ENCODE measurements around the gene BBS1. TPM values are rescaled to one million over a fixed set of nuclear protein-coding genes. Genes with fewer than 3 reads are reported as not detected.
A peak's percentile ranks its signal among the peaks of the same experiment; 100 is the strongest.
"Not testable (repeated sequence)": the region's sequence is repeated elsewhere in the genome, so short reads cannot be mapped to it uniquely, and the experiment has no call there.

BBS1 gene
- total RNA-seq, 1 experiment from 2014 or later: 14.9 TPM

DNA sequence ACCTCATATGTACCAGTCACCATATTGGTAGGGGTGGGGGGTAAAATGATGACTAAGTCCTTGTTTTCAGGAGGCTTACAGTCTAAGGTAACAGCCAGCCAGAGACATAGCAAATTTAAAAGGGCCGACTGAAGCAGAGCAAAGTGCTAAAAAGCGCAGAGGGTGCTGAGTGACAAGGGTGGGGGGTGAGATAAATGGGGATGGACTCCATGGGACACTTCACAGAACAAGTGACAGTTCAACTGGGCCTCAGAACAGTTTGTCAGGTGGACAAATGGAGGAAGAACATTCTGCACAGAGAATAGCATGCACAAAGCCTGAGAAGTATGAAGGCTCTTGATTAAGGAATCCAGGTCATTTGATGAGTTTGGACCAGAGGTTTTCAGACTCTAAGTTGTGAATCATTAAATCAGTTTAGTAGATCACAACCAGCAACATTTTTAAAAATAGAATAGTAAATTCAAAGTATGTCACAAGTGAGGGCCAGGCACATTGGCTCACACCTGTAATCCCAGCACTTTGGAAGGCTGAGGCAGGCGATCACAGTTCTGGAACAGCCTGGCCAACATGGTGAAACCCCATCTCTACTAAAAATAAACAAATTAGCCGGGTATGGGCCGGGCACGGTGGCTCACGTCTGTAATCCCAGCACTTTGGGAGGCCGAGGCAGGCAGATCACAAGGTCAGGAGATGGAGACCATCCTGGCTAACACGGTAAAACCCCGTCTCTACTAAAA lies 14.0 kb downstream of the BBS1 start:
- DNase-seq (ENCODE audit: low spot score): no peak

DNA sequence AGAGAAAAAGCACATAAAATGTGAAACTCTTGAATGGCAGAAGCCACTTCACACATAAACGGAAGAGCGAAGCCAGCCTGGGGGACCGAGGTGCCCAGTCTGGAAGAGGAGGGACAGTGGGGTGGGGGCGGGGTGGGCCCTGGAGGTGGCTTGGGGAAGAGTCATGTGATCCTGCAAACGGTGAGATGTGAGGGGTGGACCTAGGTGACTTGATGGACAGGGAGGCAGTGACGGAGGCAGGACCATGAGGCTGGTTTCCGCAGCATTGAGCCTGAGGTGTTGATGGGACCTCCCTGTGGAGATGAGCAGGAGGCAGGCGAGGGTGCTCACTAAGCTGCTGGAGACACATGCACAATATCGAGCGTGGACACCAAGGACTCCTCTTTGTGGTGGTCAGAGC lies 18.6 kb downstream of the BBS1 start:
- DNase-seq (ENCODE audit: low spot score): no peak

DNA sequence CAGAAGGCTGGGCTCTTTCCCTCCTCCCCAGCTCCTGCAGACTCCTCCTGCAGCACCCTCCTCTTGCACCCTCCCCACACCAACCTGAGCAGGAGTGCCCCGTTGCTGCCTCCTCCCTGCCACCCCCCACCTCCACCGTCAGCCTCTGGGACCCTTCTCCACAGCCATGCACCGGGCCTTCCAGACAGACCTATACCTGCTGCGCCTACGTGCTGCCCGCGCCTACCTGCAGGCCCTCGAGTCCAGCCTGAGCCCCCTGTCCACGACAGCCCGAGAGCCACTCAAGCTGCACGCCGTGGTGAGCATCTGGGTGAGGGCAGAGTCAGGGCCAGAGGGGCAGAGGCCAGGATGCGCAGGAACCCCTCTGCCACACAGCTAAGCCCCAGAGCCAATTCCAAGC lies 19.2 kb downstream of the BBS1 start:
- DNase-seq (ENCODE audit: low spot score): no peak

DNA sequence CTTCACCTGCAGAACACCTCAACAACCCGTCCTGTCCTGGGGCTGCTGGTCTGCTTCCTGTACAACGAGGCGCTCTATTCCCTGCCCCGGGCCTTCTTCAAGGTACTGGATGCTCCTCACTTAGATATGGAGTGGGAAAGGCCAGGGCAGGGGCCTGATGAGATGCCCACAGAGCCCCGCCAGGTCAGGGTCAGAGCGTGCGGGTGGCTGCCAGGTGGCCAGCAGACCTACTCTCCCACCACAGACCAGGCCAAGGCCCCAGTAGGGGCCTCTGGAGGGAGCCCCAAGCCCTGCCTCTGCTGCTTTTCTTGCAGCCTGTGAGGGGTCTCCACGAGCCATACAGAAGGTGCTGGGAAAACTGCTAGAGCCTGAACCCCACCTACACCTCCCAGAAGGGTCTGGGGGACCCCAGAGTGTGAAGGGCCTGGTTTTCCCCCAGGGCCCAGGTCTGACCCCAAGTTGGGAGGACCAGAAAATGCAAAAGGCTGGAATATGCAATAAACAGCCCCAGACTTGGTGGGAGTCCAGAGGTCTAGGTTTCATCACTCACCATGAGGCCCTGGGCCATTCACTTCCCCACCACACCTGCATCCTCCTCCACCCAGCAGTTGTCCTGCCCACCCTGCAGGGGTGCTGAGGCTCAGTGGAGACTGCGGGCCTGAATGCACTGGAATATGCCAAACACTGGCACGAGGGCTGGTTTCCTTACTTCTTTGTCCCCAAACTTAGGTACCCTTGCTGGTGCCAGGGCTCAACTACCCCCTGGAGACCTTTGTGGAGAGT lies 20.7 kb downstream of the BBS1 start:
- DNase-seq (ENCODE audit: low spot score): no peak

DNA sequence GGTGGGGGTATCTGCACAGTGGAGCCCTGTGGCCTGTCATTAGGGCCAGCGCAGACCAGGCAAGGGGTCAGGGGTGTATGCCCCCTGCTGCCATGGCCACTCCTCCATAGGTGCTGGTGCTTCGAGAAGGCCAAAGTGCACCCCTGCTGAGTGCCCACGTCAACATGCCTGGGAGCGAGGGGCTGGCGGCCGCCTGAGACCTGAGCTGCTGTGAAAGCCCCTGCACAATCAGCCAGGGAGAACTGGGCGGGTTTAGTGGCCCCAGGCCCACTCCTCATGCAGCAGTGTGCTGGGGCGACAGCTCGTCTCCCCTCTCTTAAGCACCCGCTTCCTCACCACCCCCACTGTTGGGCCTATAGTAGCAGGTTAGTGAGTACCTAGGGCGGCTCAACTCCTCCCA lies 21.4 kb downstream of the BBS1 start:
- DNase-seq (ENCODE audit: low spot score): no peak

DNA sequence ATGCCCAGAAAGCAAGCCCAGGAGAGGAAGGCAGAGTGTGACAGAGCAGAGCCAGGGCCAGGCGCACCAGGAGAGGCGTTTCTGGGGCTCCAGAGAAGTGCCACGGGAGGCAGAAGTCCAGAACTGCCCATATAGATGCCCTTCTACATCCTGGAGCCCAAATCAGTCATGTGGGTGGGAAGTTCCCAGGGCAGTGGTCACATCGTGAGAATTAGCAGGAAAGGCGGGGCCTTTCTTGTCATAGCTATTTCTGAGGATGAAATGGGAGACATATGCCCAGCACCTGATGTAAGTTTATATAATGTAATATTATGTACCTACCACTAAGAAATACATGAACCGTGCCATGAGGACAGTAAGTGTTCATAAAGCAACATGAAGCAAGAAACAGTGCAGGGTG lies 22.3 kb downstream of the BBS1 start:
- DNase-seq (ENCODE audit: low spot score): no peak

DNA sequence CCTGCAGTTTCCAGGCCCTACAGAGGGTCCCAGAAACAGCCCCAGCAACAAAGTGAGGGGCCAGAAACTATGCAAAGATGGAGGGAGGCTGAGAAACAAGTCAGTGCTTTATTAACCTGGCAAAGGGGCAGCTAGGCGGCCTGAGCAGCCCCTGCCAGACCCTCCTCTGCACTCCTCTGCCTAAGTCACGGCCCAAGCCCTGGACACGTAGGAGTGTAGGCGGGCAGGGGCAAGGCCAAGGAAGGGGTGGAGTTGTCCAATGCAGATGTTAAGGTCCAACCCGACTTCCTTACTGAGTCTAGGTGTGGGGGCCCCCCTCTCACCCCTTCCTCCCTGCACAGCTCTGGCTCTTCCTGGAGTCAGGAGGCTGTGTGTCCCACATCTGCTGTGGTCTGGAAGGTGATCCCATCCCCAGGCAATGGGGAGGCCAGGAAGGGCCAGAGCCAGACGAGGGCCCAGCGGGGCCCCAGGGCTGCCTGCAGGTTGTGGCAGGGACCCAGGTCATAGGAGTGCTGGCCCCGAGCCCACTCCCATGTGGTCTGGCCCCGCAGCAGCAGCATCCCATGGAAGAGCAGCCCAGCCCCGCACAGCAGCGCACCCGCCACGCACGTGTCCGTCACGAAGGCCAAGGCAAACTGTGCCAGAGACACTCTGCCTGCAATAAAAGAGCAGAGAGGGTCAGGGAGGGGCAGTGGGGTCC lies 28.9 kb downstream of the BBS1 start:
- DNase-seq (ENCODE audit: low spot score): no peak

DNA sequence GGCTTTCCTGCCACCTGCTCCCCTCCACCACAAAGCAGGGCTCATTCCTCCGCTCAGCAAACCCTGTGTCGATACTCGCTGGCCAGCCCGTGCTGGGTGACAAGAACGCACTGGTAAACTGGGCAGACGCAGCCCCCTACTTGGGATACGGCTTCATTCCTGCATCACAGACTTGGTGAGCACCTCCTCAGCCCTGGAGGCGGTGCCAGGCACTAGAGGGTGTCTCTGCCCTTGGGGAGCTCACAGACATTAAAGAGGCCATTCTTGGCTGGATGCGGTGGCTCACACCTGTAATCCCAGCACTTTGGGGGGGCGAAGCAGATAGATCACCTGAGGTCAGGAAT lies 29.4 kb downstream of the BBS1 start:
- no peak for DNase-seq (ENCODE audit: low spot score)

DNA sequence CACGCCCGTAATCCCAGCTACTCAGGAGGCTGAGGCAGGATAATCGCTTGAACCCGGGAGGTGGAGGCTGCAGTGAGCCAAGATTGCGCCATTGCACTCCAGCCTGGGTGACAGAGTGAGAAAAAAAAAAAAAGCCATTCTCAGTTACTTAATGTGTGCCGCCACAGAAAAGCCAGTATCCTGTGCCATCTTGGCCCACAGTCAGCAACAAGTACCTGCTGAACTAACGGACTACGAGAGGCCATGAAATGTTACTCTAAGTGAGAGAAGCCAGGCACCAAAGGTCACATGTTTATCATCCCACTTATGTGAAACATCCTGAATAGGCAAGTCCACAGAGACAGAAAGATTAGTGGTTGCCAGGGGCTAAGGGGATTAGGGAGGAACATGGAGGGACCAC lies 30.2 kb downstream of the BBS1 start:
- not testable (repeated sequence) for DNase-seq (ENCODE audit: low spot score)

DNA sequence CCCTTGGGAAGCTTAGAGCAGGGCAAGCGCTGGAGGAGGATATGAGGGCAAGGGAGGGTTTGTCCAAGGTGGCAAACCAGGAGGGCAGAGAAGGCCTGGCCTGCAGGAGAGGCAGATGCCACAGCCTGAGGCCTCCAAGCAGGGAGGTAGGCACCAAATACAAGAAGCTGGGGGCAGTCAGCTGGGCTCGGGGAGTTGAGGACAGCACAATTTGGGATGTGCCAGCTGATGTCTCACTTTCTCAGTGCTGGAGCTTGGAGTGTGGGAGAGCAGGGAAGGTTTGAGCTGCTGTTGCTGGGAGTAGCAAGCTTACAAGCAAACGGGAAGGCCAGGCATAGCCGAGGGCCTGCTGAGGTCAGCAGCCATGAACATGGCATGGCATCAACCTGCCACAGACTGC lies 31.5 kb downstream of the BBS1 start:
- no peak for DNase-seq (ENCODE audit: low spot score)

DNA sequence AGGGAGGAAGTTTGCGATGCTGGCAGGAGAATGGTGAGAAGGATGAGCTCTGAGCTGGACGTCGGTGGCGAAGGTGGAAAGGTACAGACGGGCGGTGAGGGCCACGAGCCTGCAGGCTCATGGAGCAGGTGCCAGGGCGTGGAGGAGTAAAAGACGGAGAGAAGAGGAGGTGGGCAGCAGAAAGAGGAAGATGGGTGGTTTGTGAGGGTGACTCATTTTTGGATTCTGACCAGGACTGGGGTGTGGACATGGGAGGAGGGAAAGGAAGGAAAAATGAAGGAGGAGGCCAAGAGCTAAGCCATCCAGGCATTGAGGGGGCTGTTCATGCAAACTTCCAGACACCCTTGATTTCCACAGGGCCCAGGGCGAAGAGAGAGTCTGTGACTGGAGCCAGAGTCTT lies 31.9 kb downstream of the BBS1 start:
- DNase-seq (ENCODE audit: low spot score): no peak

DNA sequence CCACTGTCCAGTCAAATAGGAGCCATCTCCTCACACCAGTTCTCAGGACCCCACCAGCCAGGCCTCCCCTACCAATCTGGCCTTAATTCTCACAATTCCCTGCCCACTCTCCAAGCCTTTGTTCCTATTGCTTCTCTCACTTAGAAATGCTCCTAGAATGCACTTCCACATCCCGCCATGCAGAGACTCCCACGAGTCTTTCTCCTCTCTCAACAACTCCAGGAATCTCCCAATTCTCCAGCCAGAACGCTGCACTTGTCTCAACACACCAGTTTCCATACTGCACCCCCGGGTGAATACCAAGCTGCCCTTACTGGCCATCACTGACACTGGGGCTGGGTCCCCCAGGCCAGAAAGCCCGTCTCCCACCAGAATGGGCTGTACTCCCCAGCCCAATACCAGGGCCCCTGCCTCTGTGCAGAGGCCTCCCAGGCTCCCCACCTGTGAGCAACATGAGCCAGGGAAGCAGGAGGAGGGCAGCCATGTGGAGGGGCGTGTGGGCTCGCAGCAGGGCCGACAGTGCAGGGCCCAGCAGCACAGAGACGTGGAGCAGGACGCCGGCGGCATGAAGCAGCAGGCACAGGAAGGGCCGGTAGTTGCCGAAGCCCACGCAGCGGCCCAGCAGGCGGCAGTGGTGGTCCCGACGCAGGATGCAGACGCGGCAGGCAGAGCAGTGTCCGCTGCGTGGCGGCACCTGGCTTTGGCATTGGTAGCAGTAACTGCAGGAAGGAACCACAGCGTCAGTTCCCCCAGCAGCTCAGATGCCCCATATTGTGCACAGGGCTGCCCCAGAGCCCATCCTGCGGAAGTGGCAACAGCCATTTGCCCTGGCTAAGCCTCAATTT lies 33.0 kb downstream of the BBS1 start:
- DNase-seq (ENCODE audit: low spot score): no peak

DNA sequence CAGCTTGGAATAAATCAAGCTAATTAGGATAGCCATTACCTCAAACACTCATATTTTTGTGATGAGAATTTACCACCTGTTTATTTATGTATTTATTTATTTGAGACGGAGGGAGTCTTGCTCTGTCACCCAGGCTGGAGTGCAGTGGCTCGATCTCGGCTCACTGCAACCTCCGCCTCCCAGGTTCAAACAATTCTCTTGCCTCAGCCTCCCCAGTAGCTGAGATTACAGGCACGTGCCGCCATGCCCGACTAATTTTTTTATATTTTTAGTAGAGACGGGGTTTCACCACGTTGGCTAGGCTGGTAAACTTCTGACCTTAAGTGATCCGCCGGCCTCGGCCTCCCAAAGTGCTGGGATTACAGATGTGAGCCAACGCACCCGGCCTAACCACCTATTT lies 34.5 kb downstream of the BBS1 start:
- DNase-seq (ENCODE audit: low spot score): not testable (repeated sequence)

DNA sequence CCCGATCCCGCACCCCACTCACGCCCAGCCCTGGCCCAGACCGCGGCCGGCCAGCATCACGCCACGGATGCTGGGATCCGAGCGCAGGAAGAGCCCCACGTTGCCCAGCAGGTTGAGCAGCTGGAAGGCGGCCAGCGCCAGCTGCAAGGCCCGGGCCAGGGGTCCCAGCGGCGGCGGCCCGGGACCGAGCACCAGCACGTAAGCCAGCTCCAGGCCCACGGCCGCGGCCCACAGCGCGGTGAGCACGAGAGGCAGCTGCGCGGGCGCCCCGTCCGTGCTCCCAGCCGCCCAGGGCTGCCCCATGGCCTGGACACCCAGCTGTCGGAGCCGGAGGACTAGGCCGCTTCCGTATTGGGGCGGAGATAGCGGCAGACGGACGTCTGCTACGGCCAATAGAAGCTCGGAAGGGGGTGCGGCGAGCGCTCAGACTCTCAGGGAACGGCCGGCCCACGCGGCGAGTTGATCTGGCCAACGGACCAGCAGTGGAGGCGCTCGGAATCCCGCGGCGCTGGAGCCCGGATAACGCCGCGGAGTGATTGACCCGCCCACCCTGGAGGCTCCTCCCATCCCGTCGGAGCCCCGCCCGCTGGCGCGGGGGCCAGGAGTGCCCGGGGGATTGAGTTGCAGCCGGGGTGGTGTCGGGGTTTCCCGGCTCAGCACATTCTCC lies 35.4 kb downstream of the BBS1 start, which contains the start of gene ZDHHC24:
Gene ZDHHC24, minus strand, starts transcription at position 348 of the 667 bp plus-strand sequence. Its CDS starts 45 bp downstream, at position 303.
- DNase-seq (ENCODE audit: low spot score): peak; percentile 95

DNA sequence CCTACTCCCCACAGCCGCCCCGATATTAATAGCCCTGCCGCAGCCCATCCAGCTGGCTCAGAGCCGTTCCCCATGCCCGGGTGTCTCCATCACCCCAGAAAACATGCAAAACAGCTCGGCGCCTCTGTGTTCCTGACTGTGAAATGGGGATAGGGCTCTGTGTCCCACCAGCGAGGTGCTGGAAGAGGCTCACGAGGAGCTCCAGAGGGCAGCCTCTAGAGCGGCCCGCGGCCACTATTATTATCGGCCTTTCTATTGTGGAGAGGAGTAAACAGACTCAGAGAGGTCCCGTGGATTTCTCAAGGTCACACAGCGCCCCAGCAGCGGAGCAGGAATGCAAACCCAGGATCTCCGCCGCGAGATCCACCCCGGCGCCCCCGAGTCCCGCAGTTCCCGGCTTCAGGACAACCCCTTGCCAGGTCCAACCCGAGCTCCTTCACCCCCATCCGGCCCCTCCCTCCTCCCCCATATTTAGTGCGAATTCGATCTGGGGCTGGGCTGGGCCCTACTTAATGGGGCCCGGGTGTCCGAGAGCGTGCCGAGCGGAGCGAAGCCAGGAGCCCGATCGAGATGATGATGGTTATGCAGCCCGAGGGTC lies 36.0 kb downstream of the BBS1 start, which contains the start of gene ACTN3:
Gene ACTN3, plus strand, starts transcription at position 536 of the 598 bp plus-strand sequence. Its CDS starts 35 bp downstream, at position 571.
- DNase-seq (ENCODE audit: low spot score): no peak

DNA sequence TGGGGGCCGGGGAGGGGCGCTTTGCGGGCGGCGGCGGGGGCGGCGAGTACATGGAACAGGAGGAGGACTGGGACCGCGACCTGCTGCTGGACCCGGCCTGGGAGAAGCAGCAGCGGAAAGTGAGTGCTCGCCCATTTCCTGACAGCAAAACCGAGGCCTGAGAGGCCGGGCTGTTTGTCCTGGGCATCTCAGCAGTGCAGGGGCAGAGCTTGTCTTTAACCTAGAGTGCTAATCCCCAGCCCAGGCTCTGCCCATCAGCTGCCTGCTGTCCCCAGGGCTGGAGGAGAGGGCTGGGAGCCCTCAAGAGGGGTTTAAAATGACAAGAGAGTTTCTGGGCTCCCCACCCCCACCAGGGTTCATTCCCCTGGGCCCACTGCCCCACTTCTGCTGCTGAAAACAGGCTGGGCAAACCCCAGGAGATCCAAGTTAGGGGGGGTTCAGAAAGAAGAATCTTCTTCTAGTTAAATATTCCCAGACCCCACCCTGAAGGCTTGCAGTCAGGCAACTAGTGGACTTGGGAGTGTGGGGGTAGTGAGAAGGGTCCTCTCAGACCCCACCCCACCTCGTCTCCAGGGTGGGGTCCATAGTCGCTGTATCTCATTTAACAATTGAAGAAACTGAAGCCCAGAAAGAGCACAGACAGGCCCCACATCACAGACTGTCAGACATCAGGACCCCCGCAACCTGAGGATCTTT lies 36.7 kb downstream of the BBS1 start:
- no peak for DNase-seq (ENCODE audit: low spot score)

DNA sequence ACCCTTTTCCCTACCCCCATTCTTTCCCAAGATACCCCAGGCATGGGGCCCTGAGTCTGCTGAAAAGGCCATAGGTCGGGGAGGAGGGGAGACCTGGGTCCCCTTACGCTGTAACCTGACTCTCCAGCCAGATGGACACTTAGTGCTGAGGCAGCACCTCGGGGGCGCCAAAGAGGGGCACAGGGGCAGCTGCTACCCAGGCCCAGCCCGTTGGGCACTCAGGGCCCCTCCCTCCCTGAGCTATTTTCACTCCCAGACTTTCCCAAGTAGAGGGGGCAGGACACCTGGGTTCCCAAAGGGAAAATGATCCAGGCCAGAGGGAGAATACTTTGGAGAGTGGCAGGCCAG lies 37.2 kb downstream of the BBS1 start:
- DNase-seq (ENCODE audit: low spot score): no peak

DNA sequence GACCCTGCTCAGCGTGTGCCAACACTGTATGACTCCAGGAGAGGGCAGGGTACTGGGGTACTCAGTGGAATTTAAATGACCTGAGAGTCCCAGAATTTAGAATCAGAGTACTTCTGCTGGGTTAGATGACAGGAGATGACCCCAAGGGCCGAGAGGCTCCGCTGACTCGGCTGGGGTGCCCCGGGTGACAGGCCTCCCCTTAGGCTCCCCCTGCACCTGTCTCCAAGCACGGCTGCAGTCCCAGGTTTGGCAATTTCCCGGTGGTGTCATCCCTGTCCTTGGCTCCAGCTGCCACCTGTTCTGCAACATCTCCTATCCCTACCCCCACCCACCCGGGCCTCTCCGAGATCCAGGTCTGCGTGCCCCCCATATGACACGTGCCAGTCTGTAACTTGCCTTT lies 37.6 kb downstream of the BBS1 start:
- no peak for DNase-seq (ENCODE audit: low spot score)

DNA sequence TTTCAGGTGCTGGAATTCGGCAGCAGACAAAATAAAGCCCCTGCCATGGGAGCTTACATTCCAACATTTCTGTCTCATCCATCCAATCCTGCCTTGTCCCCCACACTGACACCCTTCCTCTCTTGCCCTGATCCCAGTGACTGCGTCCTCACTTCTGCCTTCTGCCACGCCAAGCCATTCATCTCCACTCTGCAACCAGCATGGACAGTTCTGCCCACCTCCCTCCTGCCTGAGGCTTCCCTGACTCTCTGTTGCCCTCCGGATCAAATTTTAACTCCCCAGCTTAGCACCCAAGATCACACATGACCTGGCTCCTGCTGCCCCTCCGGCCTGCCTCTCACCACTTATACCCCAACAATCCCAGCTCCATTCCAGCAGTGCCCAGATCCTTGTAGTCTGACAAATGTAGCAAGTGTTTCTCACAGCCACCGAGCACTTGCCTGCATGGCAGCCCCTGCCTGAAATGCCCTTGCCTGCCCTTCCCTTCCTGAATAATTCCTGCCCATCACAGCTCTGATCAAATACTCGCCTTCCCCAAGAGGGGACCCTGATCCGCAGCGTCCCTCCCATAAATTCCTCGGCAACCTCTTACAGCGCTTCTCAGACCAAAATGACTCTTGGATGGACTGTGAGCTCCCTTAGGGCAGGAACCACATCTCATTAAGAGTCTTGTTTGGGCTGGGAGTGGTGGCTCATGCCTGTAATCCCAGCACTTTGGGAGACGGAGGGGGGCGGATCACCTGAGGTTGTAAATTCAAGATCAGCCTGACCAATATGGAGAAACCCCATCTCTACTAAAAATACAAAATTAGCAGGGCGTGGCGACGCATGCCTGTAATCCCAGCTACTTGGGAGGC lies 38.6 kb downstream of the BBS1 start:
- no peak for DNase-seq (ENCODE audit: low spot score)
